ENCODE data around the gene DOK7. TPM values are rescaled to one million over a fixed set of nuclear protein-coding genes. Genes with fewer than 3 reads are reported as not detected.

Gene DOK7
- total and polyA plus RNA-seq, 2 of the 4 experiments (the other 2 are of a cell fraction) = not detected

DNA sequence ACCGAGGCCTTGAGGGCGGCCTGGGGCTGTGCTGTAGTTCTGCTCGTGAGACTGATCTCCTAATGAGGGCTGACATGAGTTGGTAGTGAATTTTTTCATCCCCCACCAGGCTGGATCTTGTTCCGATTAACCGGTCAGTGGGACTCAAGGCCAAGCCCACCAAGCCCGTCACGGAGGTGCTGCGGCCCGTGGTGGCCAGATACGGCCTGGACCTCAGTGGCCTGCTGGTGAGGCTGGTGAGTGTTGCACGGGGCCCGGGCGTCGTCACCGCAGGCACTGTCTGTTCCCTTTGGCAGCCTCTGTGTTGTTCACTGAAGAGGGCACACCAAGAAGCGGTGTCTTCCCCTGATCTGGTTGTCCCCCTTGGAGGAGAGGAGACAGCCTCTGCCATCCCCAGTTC is 39.7 kb upstream of the DOK7 start:
- POLR2A ChIA-PET (ENCODE audit: unreplicated experiment) = no interaction called here
- Histone ChIP-seq H3K27me3 (ENCODE audit: control insufficient read depth, insufficient read depth, low read length) (no peaks in the 10 kb centered on the region), H4K8ac (ENCODE audit: low read depth in 2 of 2, low read length in 2 of 2) (no peak overlapping the region), H2AK9ac (replicated peaks; ENCODE audit: low read depth, low read length, poor library complexity) (no peak overlapping the region), H4K20me1 (ENCODE audit: insufficient read depth, low read length) (no peaks in the 10 kb centered on the region), H2BK20ac (ENCODE audit: low read depth, low read length) (no peak overlapping the region), H3K27ac (ENCODE audit: insufficient read depth, low read length) (no peak overlapping the region), H3K4me3 (ENCODE audit: insufficient read depth, low read depth, low read length) (no peak overlapping the region), H3K36me3 (ENCODE audit: control insufficient read depth, insufficient read depth, low read length) (peaks cover 22% of the 10 kb centered on the region), H3K9me3 (ENCODE audit: control insufficient read depth, insufficient read depth, low read length) (no peaks in the 10 kb centered on the region), H4K91ac (ENCODE audit: insufficient read depth, low read depth, low read length) (no peak overlapping the region), H2BK15ac (ENCODE audit: low read depth, low read length) (no peak overlapping the region), H3K79me1 (ENCODE audit: low read depth in 1 of 2, low read length in 2 of 2) (peaks cover 0 to 4% of the 10 kb centered on the region in 2 experiments; a peak in 1 of 4 replicates), H2AFZ (replicated peaks; ENCODE audit: low read length, poor library complexity) (no peak overlapping the region), H2AK5ac (ENCODE audit: low read depth, low read length) (no peak overlapping the region), H4K5ac (ENCODE audit: low read depth, low read length) (no peak overlapping the region), H3K14ac (replicated peaks; ENCODE audit: low read depth, low read length) (no peak overlapping the region), H3K56ac (ENCODE audit: extremely low read depth, insufficient read depth, low read length) (no peak overlapping the region), H3K4me2 (ENCODE audit: low read depth, low read length) (no peak overlapping the region), H3K9ac (ENCODE audit: low read depth, low read length) (no peak overlapping the region), H2BK120ac (ENCODE audit: low read depth, low read length) (no peak overlapping the region), H3K18ac (ENCODE audit: low read depth, low read length) (no peak overlapping the region), H3K4me1 (ENCODE audit: control insufficient read depth, insufficient read depth, low read length) (no peaks in the 10 kb centered on the region), H2BK5ac (ENCODE audit: low read depth, low read length, poor library complexity, severe bottlenecking) (no peak overlapping the region), H3K9me1 (ENCODE audit: insufficient read depth, low read length) (0 out of 2 replicates have a peak, but pooled peaks cover 6% of the 10 kb centered on the region), H3K4ac (ENCODE audit: low read depth, low read length) (no peak overlapping the region), H3K23ac (ENCODE audit: low read depth, low read length) (no peak overlapping the region)
- no peak for TF ChIP-seq RCOR1 (IDR thresholded peaks at IDR 0.05; ENCODE audit: insufficient replicate concordance, low read length)
- no peak for TF ChIP-seq FOS (IDR thresholded peaks at IDR 0.05; ENCODE audit: low read depth, low read length)
- no peak for TF ChIP-seq NFE2L2 (IDR thresholded peaks at IDR 0.05; ENCODE audit: low read depth, low read length)
- TF ChIP-seq CEBPB (IDR thresholded peaks at IDR 0.05; ENCODE audit: low read depth, low read length) = no peak
- TF ChIP-seq, protein P1, sequence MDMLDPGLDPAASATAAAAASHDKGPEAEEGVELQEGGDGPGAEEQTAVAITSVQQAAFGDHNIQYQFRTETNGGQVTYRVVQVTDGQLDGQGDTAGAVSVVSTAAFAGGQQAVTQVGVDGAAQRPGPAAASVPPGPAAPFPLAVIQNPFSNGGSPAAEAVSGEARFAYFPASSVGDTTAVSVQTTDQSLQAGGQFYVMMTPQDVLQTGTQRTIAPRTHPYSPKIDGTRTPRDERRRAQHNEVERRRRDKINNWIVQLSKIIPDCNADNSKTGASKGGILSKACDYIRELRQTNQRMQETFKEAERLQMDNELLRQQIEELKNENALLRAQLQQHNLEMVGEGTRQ (IDR thresholded peaks at IDR 0.05; ENCODE audit: low read depth, low read length) = no peak
- TF ChIP-seq RAD21 (IDR thresholded peaks at IDR 0.05; ENCODE audit: low read length) = no peak
- no peak for TF ChIP-seq BHLHE40 (IDR thresholded peaks at IDR 0.05; ENCODE audit: low read depth, low read length)
- intact Hi-C loops (cut with micrococcal nuclease) (no loop called here), dilution Hi-C loops (cut with HindIII; ENCODE audit: low sequenced_read_pairs, unreplicated experiment) (no loop called here), in situ Hi-C loops (cut with MboI; ENCODE audit: low sequenced_read_pairs) (no loop called here)
- DNase-seq = no peak
- 94% methylated on average over 8 of the region's 16 CpGs; no CpG with 5 or more reads in 1 of the 2 experiments for WGBS, 2 experiments (ENCODE audit: extremely low coverage in 2 of 2, insufficient read length in 1 of 2)
- CTCF ChIA-PET = no interaction called here
- ATAC-seq (ENCODE audit: low read depth) = no peak
- BruUV-seq (replicated peaks) = no TSS peak
